B cell (primary cell): ENCODE measurements around the gene CYFIP1. TPM values are rescaled to one million over a fixed set of nuclear protein-coding genes. Genes with fewer than 3 reads are reported as not detected.

ENCODE experiments used
- ATAC-seq: fragments of 200-7000 bp; cut with Tn5 transposase; one replicate; pipeline ENCODE4 v1.10.0; 2021; ENCODE audit warnings: low read depth, mild to moderate bottlenecking, moderate number of reproducible peaks, moderate library complexity
- CTCF ChIA-PET: fragments of 350-600 bp; sonication (Branson Sonifier 250); formaldehyde crosslinking; loops from one replicate; lab custom pipeline; 2021; ENCODE audit warnings: antibody characterized with exemption, inconsistent platforms; lab: Charles Lee
- POLR2A ChIA-PET: fragments of 350-600 bp; sonication (Branson Sonifier 250); formaldehyde crosslinking; loops from one replicate; lab custom pipeline; 2021; ENCODE audit warnings: antibody characterized with exemption; lab: Charles Lee
- DNase-seq: peaks from one replicate; pipeline ENCODE4 v3.0.0; 2013
- H2AFZ ChIP-seq: 2 replicates; pipeline ENCODE4 v1.6.1; 2012; ENCODE audit warnings: mild to moderate bottlenecking, low read depth, low read length; ENCODE audit not compliant: insufficient read depth, poor library complexity, severe bottlenecking
- H3K27ac ChIP-seq, 2 donors: 1 replicate in 1 of 2; 2 replicates in 1 of 2; pipeline ENCODE4 v1.5.1; 2012 to 2013; ENCODE audit warnings: low read length in 2 of 2, mild to moderate bottlenecking in 2 of 2, moderate library complexity in 1 of 2
- H3K27me3 ChIP-seq, 4 experiments: fragments of 200-600 bp in 1 of 4; sonication (generic) in 1 of 4; replicated peaks in 1 of 4; 1 replicate in 2 of 4; 2 replicates in 2 of 4; pipeline versions ENCODE4 v1.6.1 to v1.7.0; 2013 to 2016; ENCODE audit warnings: low read length in 3 of 4, mild to moderate bottlenecking in 2 of 4, mixed read lengths in 1 of 4, moderate library complexity in 1 of 4; ENCODE audit not compliant: insufficient read depth in 4 of 4, control insufficient read depth in 3 of 4; ENCODE audit errors: control extremely low read depth in 1 of 4
- H3K36me3 ChIP-seq, 2 experiments: replicated peaks in 1 of 2; 1 replicate in 1 of 2; 2 replicates in 1 of 2; pipeline versions ENCODE4 v1.6.1 to v1.7.1; 2013; ENCODE audit warnings: low read length in 1 of 2; ENCODE audit not compliant: insufficient read depth in 2 of 2, control insufficient read depth in 1 of 2; ENCODE audit errors: control extremely low read depth in 1 of 2, extremely low read depth in 1 of 2
- H3K4me1 ChIP-seq, 2 donors: fragments of 200-600 bp in 1 of 2; sonication (generic) in 1 of 2; 1 replicate in 1 of 2; 2 replicates in 1 of 2; pipeline versions ENCODE4 v1.5.1 to v1.6.1; 2013 to 2017; ENCODE audit warnings: low read length in 2 of 2; ENCODE audit not compliant: control insufficient read depth in 2 of 2, insufficient read depth in 2 of 2
- H3K4me2 ChIP-seq: replicated peaks from 2 replicates; pipeline ENCODE3; 2012; ENCODE audit warnings: mild to moderate bottlenecking, low read depth, low read length; ENCODE audit not compliant: poor library complexity, severe bottlenecking
- H3K4me3 ChIP-seq, 5 experiments: fragments of 200-600 bp in 1 of 5; sonication (generic) in 1 of 5; 1 replicate in 3 of 5; 2 replicates in 2 of 5; pipeline versions ENCODE4 v1.5.1 to v1.7.0; 2011 to 2016; ENCODE audit warnings: low read length in 4 of 5, mild to moderate bottlenecking in 4 of 5, low read depth in 2 of 5, control low read depth in 1 of 5, moderate library complexity in 1 of 5; ENCODE audit not compliant: insufficient read depth in 1 of 5; ENCODE audit errors: control extremely low read depth in 1 of 5, extremely low read depth in 1 of 5
- H3K79me2 ChIP-seq: fragments of 200-600 bp; sonication (generic); one replicate; pipeline ENCODE4 v1.6.0; 2016; ENCODE audit warnings: low read length; ENCODE audit not compliant: control insufficient read depth, insufficient read depth
- H3K9ac ChIP-seq: fragments of 200-600 bp; sonication (generic); 2 replicates; pipeline ENCODE4 v1.6.1; 2017; ENCODE audit warnings: mild to moderate bottlenecking, low read length, moderate library complexity
- H3K9me3 ChIP-seq, 3 donors: one replicate each; pipeline versions ENCODE4 v1.6.1 to v1.7.1; 2013; ENCODE audit warnings: low read length in 2 of 3; ENCODE audit not compliant: control insufficient read depth in 2 of 3, insufficient read depth in 1 of 3; ENCODE audit errors: control extremely low read depth in 1 of 3
- H4K20me1 ChIP-seq: 2 replicates; pipeline ENCODE4 v1.6.0; 2012; ENCODE audit warnings: mild to moderate bottlenecking, low read length; ENCODE audit not compliant: insufficient read depth, control insufficient read depth, poor library complexity, severe bottlenecking
- H3K27ac Mint-ChIP-seq: one replicate; pipeline ENCODE4 v1.8.0; 2021; ENCODE audit warnings: mixed read lengths
- H3K27me3 Mint-ChIP-seq: one replicate; pipeline ENCODE4 v1.8.0; 2021; ENCODE audit warnings: mixed read lengths
- H3K4me1 Mint-ChIP-seq: one replicate; pipeline ENCODE4 v1.8.0; 2021; ENCODE audit warnings: mixed read lengths
- H3K4me3 Mint-ChIP-seq: one replicate; pipeline ENCODE4 v1.8.0; 2021; ENCODE audit warnings: mixed read lengths
- H3K9me3 Mint-ChIP-seq: one replicate; pipeline ENCODE4 v1.8.0; 2022; ENCODE audit warnings: mixed read lengths; ENCODE audit not compliant: insufficient read depth
- CTCF ChIP-seq: fragments of 200-600 bp; IDR thresholded peaks from one replicate; pipeline ENCODE4 v1.8.0; 2022; ENCODE audit warnings: antibody characterized with exemption, mild to moderate bottlenecking
- EZH2 ChIP-seq: IDR thresholded peaks from 2 replicates; pipeline ENCODE4 v1.6.1; 2012; ENCODE audit warnings: borderline replicate concordance, low read depth, mild to moderate bottlenecking, moderate library complexity, low read length; ENCODE audit not compliant: insufficient read depth, poor library complexity, severe bottlenecking
- WGBS: methylation state at CpG from one replicate; pipeline ENCODE4 v1.1.5; 2013; ENCODE audit warnings: missing lambda C conversion rate; ENCODE audit not compliant: insufficient coverage; 5-methylcytosine and 5-hydroxymethylcytosine counted together
- intact Hi-C: fragments of 100-400 bp; cut with micrococcal nuclease; formaldehyde crosslinking; loops from one replicate; pipeline ENCODE4 v1.10.0; 2022
- polyA plus RNA-seq: library from polyadenylated mRNA; depleted of rRNA; stranded (reverse); fragments of >200 nt; gene quantifications from 2 replicates; pipeline ENCODE4 v1.2.3, GENCODE V29; 2012
- total RNA-seq, 2 donors: library from RNA; stranded (reverse); fragments of 120-200 nt in 1 of 2; gene quantifications; 1 replicate in 1 of 2; 2 replicates in 1 of 2; pipeline versions ENCODE4 v1.2.3 to v1.2.4, GENCODE V29; 2013 to 2022

The CYFIP1 gene
- total and polyA plus RNA-seq, 2 donors (not counting 1 experiment from before 2014, with no cell fraction given): 6.2 to 13.5 TPM

- no peak for ATAC-seq
- H3K4me3 ChIP-seq: no peak overlapping the region
- H3K4me2 ChIP-seq: no peak overlapping the region
- CTCF ChIA-PET: no interaction called here
- no peaks in the 10 kb centered on the region for H4K20me1 ChIP-seq
- no peaks in the 10 kb centered on the region for H3K27me3 ChIP-seq
- no peak overlapping the region for H3K9ac ChIP-seq
- Mint-ChIP-seq H3K4me1 (peaks cover 19% of the 10 kb centered on the region), H3K27ac (no peak overlapping the region), H3K4me3 (no peak overlapping the region), H3K27me3 (no peaks in the 10 kb centered on the region), H3K9me3 (no peaks in the 10 kb centered on the region)
- POLR2A ChIA-PET: no interaction called here
- H3K27ac ChIP-seq: no peak overlapping the region
- peaks cover 10% of the 10 kb centered on the region in 2 donors for H3K4me1 ChIP-seq
- H3K79me2 ChIP-seq: no peaks in the 10 kb centered on the region
- WGBS: 92% methylated on average over 20 of the region's 28 CpGs
- no peak for DNase-seq
- intact Hi-C loops: loop anchor here (5.0 kb wide), 1 partner anchor 90 kb away; no protein-coding TSS in a partner anchor
- TF ChIP-seq EZH2 (no peak), CTCF (no peak)
- H2AFZ ChIP-seq: no peak overlapping the region
- no peaks in the 10 kb centered on the region for H3K36me3 ChIP-seq
- H3K9me3 ChIP-seq: no peaks in the 10 kb centered on the region
Measured at GRCh38 chr15:22931784-22932536, 48.2 kb downstream of the CYFIP1 start.

DNA sequence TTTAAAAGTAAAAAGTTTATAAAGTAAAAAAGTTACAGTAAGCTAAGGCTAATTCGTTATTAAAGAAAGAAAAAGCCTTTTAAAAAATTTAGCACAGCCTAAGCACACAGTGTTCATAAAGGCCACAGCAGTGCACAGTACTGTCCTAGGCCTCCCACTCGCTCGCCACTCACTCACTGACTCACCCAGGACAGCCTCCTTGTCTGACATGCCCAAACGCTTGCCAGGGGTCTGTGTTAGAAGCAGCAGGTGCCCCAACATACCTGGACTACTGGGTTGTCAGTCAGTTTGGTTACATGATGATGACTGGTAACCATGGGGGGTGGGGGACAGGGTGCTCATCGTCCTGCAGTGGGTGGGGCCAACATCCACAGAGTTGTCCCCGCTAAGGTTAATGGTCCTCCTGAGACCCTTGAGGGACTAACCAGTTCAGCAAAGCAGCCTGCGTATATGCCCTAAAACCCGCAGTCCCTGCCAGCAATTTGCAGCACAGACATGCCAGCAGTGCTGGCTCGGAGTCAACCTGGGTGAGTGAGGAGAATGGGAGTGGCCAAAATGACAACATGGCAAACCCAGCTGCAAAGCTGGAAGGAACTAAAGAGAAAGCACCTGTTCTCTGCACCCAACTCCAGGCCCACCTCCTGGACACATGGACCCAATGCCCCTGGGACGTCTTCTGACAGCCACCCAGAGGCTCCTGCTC lies 49.2 kb downstream of the CYFIP1 start:
- ATAC-seq: no peak
- WGBS: 98% methylated on average over 10 of the region's 10 CpGs
- no peak overlapping the region for H2AFZ ChIP-seq

More for the DNA sequence above, 49.2 kb downstream of the CYFIP1 start:
- Histone ChIP-seq H3K9me3 (no peaks in the 10 kb centered on the region), H3K27me3 (no peaks in the 10 kb centered on the region), H3K9ac (no peak overlapping the region), H3K4me3 (no peak overlapping the region), H3K79me2 (no peaks in the 10 kb centered on the region), H3K36me3 (no peaks in the 10 kb centered on the region), H3K4me1 (peaks cover 0 to under 1% of the 10 kb centered on the region in 2 donors), H3K27ac (no peak overlapping the region), H3K4me2 (no peak overlapping the region), H4K20me1 (no peaks in the 10 kb centered on the region)
- no peaks in the 10 kb centered on the region for H3K9me3 Mint-ChIP-seq
- no peak for TF ChIP-seq EZH2
- no peak for TF ChIP-seq CTCF
- H3K4me3 Mint-ChIP-seq: no peak overlapping the region
- POLR2A ChIA-PET: no interaction called here
- intact Hi-C loops: loop anchor here (5.0 kb wide), 1 partner anchor 89 kb away; no protein-coding TSS in a partner anchor
- peaks cover 9% of the 10 kb centered on the region for H3K4me1 Mint-ChIP-seq
- no peaks in the 10 kb centered on the region for H3K27me3 Mint-ChIP-seq
- no peak overlapping the region for H3K27ac Mint-ChIP-seq
- CTCF ChIA-PET: no interaction called here
- no peak for DNase-seq
